Chondrocyte (in vitro differentiated cells): ENCODE data around the gene SOX1. TPM values are rescaled to one million over a fixed set of nuclear protein-coding genes. Genes with fewer than 3 reads are reported as not detected.

Source experiments
- DNase-seq: peaks from one replicate; pipeline ENCODE4 v3.0.0; 2021; ENCODE audit warnings: mixed read lengths, low spot score
- H3K27ac Mint-ChIP-seq: one replicate; pipeline ENCODE4 v1.8.0; 2021; ENCODE audit warnings: mild to moderate bottlenecking, moderate library complexity, mixed read lengths; ENCODE audit not compliant: unreplicated experiment
- H3K27me3 Mint-ChIP-seq: 2 replicates; pipeline ENCODE4 v1.8.0; 2021; ENCODE audit warnings: low read depth, mixed read lengths
- H3K36me3 Mint-ChIP-seq: 2 replicates; pipeline ENCODE4 v1.8.0; 2021; ENCODE audit warnings: low read depth, mixed read lengths
- H3K4me1 Mint-ChIP-seq: 2 replicates; pipeline ENCODE4 v1.8.0; 2021; ENCODE audit warnings: low read depth, mild to moderate bottlenecking, mixed read lengths
- H3K4me3 Mint-ChIP-seq: one replicate; pipeline ENCODE4 v1.8.0; 2021; ENCODE audit warnings: mild to moderate bottlenecking, moderate library complexity, mixed read lengths; ENCODE audit not compliant: unreplicated experiment
- H3K9me3 Mint-ChIP-seq: 2 replicates; pipeline ENCODE4 v1.8.0; 2021; ENCODE audit warnings: low read depth, mixed read lengths
- total RNA-seq: library from RNA; stranded (reverse); gene quantifications from 3 replicates; pipeline ENCODE4 v1.2.1, GENCODE V29; 2021
- TF ChIP-seq, protein P1 (sequence below): fragments of 200-600 bp; sonication (generic); IDR thresholded peaks from 2 replicates; pipeline ENCODE4 v1.5.0; 2021; ENCODE audit warnings: antibody characterized with exemption, mild to moderate bottlenecking, moderate library complexity

SOX1 gene
- total RNA-seq, 1 donor from 2014 or later, result not detected

DNA sequence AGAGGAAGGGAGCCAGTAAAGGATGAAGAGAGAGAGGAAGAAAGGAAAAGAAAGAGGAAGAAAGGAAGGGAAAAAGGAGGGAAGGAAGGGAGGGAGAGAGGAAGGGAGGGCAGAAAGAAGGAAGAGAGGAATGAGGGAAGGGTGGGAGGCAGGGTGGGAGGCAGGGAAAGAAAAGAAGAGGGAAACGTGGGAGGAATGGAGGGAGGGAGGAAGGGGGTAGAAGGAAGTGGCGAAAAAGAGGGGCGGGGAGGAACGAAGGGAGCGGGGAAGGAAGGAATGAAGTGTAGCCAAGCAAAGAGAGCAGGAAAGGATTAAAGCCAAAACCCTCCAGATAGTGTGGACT, 53.1 kb downstream of the SOX1 start:
- H3K4me3 Mint-ChIP-seq, result no peak overlapping the region
- no peaks in the 10 kb centered on the region for H3K9me3 Mint-ChIP-seq
- no peak overlapping the region for H3K27ac Mint-ChIP-seq
- H3K4me1 Mint-ChIP-seq, result no peaks in the 10 kb centered on the region
- TF ChIP-seq, protein P1, sequence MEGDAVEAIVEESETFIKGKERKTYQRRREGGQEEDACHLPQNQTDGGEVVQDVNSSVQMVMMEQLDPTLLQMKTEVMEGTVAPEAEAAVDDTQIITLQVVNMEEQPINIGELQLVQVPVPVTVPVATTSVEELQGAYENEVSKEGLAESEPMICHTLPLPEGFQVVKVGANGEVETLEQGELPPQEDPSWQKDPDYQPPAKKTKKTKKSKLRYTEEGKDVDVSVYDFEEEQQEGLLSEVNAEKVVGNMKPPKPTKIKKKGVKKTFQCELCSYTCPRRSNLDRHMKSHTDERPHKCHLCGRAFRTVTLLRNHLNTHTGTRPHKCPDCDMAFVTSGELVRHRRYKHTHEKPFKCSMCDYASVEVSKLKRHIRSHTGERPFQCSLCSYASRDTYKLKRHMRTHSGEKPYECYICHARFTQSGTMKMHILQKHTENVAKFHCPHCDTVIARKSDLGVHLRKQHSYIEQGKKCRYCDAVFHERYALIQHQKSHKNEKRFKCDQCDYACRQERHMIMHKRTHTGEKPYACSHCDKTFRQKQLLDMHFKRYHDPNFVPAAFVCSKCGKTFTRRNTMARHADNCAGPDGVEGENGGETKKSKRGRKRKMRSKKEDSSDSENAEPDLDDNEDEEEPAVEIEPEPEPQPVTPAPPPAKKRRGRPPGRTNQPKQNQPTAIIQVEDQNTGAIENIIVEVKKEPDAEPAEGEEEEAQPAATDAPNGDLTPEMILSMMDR, result no peak
- DNase-seq, result no peak
- H3K36me3 Mint-ChIP-seq, result no peaks in the 10 kb centered on the region
- peaks cover 37% of the 10 kb centered on the region for H3K27me3 Mint-ChIP-seq
